Activated naive CD4-positive, alpha-beta T cell treated with anti-CD3 and anti-CD28 coated beads, Interleukin-2, amount 50 U/mL, for 16 hours (primary cell): Measurements from ENCODE around the gene PARL.
"Not testable (repeated sequence)": the region's sequence is repeated elsewhere in the genome, so short reads cannot be mapped to it uniquely, and the experiment has no call there.

Experiments
- DNase-seq: peaks from one replicate; pipeline ENCODE4 v3.0.0-alpha.2; 2020

The PARL gene

DNA sequence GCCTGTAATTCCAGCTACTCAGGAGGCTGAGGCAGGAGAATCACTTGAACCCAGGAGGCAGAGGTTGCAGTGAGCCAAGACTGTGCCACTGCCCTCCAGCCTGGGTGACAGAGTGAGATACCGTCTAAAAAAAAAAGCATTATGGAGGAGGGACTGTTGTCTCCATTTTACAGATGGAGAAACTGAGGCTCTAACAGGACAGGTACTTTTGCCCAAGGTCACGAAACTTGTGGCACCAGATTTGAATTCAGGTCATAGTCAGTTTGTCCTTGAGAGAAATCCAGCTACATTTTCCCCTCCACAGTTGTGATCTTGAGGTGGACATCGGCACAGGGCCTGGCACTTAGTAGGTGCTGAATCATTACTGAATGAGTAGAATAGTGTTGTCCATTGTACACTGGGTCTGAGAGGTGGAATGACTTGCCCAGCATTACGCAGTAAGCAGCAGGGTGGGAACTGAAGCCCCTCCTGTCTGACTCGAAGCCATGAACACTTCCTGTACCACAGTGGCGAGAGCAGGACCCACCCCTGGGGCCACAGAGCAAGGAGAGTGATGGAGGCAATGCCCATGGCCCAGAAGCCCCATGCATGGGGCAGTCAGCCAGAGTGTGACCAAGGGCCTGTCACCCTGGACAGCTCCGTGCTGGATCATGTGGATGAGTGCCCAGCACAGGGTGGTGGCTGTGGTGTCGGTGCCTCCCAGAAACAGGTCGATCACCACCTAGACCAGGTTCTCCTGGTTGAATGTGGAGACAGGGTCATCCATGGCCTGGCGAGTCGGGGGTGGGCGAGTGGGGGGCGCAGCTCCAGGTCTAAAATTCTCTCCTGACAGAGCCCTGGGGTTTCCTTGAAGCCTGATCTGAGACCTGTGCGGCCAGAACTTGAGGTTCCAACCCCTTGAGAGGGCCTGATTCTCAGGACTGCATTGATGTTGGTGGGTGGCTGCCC lies 20.4 kb upstream of the PARL start:
- no peak for DNase-seq

DNA sequence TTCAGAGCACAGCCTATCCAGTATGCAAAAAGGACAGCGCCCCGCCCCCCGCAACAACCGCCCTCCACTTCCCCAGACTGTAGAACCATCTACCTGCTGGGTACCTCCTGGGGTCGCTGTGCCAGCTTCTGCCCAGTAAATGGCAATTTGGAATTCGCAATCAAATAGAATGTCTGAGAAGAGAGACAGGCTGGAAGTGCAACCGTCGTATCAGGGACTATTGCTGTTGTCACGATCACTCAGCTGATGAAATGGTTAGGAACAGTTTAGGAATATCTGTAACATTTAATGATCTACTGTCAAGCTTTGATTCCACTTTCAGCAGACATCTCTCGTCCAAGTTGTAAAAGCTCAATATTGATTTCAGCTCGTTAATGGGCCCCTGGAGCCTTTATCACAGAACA lies 13.3 kb upstream of the PARL start:
- no peak for DNase-seq

DNA sequence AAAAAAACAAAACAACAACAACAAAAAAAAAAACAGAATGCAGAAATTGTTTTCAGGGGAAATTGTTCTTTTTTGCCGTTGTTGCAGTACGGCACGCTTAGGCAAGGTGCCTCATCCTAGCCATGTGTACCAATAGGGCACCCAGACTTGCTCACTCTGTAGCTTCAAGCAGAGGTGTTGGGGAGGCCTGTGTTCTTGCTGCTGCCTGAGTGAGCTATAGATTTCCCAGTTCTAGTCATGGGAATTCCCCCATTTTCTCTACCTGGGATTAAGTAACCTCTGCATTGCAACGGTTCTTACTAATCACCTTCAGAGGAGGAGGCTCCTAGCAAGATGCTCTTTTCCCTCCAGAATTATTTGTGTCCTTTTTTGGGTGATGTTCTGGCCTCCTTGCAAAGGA lies 12.9 kb upstream of the PARL start:
- no peak for DNase-seq

DNA sequence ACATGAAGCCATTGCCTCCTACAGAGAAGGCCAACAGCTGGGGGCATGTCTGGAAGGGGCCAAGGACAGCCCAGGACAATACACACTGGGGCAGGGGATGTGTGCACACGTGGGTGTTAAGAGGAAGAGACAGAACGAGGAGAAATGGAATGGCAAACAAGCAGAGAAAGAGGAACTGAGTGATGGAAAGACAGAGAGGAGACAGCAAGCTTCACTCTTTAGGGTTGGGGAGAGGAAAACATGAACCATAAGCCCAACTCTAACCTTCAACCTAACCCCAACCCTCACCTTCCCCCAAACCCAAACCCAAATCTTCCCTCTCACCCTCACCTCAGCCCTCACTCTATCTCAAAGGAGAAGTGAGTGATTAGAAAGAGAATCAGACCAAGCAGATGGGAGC lies 11.9 kb upstream of the PARL start:
- no peak for DNase-seq

DNA sequence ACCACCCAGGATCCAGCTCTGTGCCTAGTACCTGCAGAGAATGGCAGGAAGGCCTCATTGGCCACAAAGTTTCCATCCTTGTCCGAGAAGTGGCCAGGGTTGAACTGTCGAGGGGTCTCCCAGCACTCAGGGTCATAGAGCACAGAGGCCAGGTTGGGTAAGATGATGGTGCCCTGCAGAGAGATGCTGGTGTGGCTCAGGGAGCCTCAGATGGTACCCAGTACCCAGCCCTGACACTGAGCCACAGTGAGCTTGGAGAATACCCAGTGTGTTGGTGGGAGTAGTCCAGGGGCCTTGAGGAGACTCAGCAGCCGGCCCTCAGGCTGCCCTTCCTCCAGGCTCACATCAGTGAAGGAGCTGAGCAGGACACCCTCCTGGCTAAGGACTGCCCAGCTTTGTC lies 11.5 kb upstream of the PARL start:
- DNase-seq = no peak

DNA sequence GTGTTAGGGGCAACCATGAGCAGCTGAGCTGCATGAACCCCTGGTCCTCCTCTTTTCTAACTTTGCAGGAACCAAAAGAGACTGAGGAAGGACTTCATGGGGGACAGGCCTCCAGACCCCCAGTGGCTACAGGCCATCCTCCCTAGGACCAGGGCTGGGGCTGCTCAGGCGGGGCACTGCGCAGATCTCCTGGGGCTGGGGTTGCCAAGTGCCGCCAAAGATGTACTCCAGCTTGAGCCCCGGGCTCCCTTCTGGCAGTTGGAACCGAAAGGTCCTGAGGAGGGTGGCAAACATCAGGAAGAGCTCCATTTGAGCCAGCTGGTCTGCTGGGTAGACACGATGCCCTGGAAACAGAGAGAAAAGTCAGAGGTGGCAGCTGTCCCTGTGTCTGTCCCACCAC lies 11.1 kb upstream of the PARL start:
- no peak for DNase-seq

DNA sequence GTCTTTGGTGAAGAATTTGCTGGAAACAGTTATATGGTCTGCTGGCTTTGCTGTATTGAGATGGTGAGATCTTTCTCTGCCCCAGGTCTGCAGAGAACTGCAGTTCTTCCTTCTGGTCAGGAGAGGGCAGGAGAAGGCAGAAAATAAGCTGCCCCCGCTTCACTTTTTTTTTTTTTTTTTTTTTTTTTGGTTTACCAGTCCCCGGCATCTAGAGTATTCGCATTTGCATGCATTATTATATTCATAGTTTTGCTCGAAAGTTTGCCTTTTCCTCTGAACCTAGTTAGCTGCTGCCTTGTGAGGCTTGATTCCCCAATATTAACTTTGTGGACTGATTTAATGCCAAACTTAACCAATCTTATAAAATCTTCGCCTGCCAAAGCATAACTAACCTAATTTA lies 10.6 kb upstream of the PARL start:
- DNase-seq = peak; percentile 23

DNA sequence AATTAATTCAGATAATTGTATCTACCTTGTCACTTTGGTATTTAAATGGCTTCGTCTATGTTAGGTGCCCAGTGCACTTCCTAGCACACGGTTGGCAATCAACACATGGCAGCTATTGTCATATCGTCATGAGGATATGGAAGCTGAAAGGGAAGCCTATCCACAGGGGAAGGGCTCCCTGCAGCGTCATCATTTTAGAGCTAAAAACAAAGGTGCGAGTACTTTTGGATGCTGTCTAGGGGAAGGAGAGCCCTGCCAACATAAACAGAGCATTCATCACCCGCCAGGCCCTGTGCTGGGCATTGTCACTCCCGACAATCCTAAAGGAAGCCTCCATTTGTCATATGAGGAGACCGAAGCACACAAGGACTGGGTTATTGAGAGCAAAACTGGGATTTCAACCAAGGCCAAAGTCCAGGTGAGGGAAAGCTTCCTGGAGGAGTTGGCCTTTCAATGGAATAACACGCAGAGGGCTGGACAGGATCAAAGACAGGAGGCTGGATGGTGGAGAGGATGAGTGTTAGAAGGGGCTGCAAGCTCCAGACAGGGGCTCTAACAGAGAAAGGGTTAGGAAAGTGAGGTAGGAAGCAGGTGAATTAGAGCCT lies 8.0 kb upstream of the PARL start:
- no peak for DNase-seq

DNA sequence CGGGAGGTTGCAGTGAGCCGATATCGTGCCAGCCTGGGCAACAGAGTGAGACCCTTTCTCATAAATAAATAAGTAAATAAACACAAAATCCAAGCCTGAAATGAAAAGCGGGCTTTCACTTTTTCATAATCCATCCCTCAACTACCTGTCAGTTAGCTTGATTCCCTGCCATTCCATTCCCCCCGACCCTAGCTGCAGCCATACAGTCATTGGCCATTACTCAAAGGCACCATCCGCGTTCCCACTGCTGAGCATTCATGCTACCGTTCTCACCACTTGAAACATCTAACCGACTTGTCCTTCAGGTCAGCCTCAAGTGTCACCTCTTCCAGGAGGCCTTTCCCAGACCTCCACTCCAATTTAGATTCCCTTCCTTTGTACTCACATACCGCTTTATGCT lies 1.1 kb upstream of the PARL start:
- no peak for DNase-seq

DNA sequence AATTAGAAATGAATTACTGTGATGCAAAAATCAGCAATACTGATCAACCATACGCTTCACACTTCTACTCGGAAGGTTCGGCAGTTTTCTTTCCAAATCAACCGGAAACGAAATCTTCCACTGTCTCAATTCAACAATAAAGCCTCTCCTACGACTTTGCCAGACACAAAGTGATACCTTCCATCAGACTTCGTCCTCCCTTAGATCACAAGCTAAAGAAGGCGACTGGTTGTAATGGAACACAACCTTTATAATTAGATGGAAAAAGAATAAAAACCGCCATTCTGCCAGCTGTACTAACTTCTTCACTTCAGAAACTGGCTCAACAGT lies 618 bp downstream of the PARL start:
- no peak for DNase-seq

DNA sequence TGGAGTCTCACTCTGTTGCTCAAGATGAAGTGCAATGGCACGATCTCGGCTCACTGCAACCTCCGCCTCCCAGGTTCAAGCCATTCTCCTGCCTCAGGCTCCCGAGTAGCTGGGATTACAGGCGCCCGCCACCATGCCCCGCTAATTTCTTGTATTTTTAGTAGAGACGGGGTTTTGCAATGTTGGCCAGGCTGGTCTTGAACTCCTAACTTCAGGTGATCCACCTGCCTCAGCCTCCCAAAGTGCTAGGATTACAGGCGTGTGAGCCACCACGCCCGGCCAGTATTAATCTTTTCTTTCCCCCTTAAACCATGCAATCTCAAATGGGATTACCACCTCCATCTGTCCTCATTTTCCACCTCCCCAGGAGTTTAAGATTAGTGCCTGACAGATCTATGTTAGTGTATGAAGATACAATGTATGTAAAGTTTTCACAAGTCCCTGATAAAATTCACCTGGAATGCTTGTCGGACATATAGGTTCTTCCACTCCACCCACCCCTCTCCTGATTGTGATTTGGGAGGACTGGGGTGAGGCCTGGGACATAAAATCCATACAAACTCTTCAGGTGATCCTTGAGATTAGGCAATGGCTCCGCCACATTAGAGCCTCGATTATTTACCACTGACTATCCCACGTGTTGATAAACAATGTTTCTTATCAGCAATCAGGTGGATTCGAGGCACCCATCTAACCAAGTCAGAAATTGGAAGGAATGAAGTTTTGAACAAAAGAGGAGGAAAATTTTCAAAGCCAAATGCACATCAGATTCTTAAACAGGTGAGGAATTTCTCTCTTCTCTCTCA lies 1.2 kb downstream of the PARL start:
- DNase-seq = no peak

DNA sequence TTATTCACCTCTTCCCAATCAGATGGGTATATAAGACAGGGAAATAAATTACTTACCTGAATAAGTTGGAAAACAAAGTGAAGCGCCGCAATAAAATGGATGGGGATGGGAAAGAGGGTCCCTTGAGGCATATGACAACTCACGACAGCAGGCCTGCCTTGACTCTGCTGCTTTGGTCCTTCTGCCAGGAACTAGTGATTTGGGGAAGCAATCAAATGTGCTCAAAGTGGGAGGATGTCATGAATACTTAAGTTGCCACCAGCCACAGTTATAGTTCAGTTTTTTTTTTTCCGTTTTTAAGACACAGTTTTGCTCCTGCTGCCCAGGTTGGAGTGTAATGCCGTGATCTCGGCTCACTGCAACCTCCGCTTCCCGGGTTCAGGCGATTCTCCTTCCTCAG lies 4.6 kb downstream of the PARL start:
- no peak for DNase-seq

DNA sequence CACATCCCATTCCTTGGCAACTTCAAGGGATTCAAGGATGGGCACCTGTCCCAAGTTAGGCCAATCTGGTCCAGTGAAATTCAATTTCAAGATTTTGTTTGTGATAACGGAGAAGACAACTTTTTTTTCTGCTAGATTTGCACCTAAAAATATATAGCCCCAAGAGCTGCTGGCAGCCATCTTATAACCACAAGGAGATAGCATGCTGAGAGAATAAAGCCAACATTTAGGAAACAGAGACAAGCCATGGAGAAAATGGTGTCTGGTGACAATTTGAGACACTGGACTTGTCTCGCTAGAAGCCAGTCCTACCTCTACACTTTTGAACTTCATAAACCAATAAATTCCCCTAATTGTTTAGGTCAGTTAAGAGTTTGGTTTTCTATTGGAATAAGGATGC lies 5.4 kb downstream of the PARL start:
- DNase-seq = no peak

DNA sequence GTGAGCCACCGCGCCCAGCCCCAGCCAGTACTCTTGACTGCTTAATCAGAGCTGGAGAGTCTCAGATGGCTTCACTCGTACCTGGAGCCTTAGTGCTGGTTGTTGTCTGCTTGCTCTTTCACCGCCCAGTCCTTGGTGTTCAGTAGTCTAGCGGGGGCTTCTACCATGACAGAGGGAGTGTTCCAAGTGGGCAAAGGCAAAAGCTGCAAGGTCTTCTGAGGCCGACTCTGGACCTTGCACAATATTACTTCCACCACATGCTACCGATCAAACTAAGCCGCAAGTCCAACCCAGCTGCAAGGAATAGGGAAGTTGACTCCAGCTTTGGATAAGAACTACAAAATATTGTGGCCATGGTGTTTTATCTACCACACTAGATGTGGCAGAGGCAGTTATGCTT lies 6.6 kb downstream of the PARL start:
- DNase-seq = no peak

DNA sequence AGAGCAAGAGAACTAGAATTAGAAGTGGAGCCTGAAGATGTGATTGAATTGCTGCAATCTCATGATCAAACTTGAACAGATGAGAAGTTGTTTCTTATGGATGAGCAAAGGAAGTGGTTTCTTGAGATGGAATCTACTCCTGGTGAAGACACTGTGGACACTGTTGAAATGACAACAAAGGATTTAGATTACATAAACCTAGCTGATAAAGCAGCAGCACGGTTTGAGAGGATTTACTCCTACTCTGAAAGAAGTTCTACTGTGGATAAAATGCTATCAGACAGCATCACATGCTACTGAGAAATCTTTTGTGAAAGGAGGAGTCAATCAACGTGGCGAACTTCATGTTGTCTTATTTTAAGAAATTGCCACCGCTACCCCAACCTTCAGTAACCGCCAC lies 7.5 kb downstream of the PARL start:
- not testable (repeated sequence) for DNase-seq

DNA sequence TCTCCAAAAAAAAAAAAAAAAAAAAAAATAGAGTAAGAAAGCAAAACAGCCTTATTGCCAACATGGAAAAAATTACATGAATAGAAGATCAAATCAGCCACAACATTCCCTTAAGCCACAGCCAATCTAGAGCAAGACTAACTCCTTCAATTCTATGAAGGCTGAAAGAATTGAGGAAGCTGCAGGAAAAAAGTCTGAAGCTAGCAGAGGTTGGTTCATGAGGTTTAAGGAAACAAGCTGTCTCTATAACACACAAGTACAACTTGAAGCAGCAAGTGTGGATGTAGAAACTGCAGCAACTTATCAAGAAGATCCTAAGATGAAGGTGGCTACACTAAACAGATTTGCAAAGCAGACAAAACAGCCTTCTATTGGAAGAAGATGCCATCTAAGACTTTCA lies 9.3 kb downstream of the PARL start:
- no peak for DNase-seq

DNA sequence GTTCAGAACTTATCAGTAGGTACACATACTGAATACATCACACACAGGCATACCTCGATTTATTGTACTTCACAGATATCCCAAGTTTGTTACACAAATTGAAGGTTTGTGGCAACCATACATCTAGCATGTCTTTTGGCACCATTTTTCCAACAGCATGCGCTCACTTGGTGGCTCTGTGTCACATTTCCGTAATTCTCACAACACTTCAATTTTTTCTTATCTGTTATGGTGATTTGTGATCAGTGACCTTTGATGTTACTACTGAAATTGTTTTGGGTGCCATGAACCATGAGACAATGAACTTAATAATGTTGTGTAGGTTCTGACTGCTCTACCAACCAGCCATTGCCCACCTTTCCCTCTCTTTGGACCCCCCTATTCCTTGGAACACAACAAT lies 10.8 kb downstream of the PARL start:
- no peak for DNase-seq

DNA sequence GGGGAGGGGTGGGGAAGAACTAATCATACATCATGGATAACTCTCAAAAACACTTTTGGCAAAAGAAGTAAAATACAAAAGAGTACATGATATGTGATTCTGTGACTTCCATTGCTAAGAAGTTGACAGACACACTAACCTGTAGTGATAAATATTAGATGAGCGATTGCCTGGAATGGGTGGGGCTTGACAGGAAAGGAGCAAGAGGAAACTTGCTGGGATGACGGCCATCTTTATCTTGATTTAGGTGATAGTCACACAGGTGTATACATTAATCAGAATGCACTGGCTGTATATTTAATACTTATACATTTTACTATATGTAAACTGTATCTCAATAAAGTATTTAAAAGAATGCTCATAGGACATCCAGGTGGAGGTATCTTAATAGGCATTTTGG lies 13.1 kb downstream of the PARL start:
- no peak for DNase-seq

DNA sequence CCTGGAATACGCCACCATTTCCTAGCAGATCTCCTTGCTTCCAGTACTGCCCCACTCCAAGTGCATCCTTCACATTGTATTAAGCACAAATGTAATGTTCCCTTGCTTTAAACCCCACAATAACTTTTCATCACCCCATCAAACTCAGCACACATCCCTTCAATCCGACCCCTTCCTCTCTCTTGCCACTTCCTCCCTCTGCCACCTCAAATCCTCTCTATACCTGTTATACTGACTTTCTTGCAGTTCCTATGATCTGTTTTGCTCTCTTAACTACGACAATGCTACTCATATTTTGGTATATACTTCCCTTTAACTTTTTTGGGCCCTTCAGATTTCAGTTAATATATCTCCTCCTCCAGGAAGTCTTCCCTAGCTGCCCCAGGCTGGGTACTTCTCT lies 14.1 kb downstream of the PARL start:
- DNase-seq = no peak

DNA sequence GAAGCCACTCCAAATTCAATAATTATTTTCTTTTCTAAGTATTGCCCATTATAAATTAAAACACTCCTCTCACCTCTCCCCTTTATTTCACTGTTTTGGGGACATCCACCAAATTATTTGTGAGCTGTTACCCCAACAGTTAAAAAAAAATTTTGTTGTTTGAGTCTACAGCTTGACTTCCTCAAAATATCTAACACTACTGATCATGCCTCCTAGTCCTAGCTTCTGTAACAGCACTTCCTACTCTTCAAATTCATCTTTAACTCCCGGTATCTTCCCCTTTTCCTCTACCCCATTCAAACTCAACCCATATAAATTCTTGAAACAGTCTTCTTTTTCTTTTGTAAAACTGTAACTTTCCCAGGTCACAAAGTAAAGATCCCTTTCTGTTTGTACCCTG lies 15.9 kb downstream of the PARL start:
- DNase-seq = no peak

DNA sequence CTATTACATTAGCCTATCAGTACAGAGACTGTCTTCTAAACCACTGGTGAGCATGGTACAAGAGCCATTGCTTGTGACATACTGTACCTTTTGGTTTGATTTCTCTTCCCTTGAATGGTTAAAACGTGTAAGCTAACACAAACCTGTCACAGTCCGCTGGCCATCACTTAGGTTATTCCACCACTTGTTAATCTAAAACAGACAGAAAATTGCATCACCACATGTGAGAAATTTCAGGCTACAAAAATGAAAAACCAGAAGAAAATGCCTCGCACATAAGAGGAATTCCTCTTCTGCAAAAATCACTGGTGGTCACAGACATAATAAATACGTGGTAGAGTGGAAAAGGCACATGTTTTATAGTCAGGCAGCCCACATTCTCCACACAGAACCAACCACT lies 22.1 kb downstream of the PARL start:
- no peak for DNase-seq

DNA sequence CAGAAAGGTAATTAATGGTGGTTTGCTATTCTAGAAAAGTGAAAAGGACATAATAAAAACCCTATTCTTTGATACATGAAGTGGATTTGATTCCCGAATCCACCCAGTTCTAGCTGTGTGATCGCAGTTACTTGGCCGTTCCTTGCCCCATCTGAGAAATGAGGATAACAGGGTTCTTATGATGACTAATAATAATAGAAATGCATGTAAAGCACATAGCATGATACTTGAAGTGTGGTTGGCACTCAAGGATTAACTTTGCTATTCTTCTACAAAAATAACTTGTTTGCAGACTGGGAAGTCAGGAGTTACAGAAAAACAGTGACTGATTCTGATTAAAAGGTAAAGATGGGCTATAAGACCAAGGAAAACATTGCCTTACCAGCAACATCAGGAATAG lies 26.8 kb downstream of the PARL start:
- no peak for DNase-seq

DNA sequence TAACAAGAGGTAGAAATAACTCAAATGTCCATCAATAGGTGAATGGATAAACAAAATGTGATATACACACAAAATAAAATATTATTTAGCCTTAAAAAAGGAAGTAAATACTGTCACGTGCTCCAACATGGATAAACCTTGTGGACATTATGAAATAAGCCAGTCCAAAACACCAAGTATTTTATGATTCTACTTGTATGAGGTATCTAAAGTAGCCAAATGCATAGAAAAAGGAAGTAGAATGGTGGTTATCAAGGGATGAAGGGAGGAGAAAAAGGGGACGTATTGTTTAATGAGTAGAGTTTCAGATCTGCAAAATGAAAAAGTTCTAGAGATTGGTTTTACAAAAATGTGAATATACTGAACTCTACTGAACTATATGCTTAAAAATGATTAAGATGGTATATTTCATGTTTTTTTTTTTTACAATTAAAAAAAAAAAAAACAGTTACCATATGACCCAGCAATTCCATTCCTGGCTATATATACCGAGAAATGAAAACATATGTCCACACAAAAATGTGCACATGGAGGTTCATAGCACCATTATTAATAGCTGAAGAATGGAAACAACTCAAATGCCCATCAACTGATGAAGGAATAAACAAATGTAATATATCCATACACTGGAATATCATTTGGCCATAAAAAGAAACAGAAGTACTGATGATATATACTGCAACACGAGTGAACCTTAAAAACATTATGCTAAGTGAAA lies 30.2 kb downstream of the PARL start:
- no peak for DNase-seq
